SK-N-SH treated with all-trans-retinoic acid at 6 μM for 48 hours (cell line): ENCODE data around the gene SNRPF.
A peak's percentile ranks its signal among the peaks of the same experiment; 100 is the strongest.

Source experiments
- ATAC-seq: fragments of 200-7000 bp; cut with Tn5 transposase; 3 replicates; pipeline ENCODE4 v1.9.1; 2020; ENCODE audit warnings: mild to moderate bottlenecking, moderate library complexity
- BACH2 ChIP-seq: fragments of 250-450 bp; sonication (Bioruptor Pico); IDR thresholded peaks from 2 replicates; pipeline ENCODE4 v1.9.0; 2021; ENCODE audit warnings: mild to moderate bottlenecking, borderline replicate concordance
- CREB5 ChIP-seq: fragments of 250-450 bp; sonication (Bioruptor Pico); IDR thresholded peaks from 2 replicates; pipeline ENCODE4 v1.5.1; 2020; ENCODE audit warnings: low read depth, mild to moderate bottlenecking, moderate library complexity
- CSDC2 ChIP-seq: fragments of 250-450 bp; sonication (Bioruptor Pico); IDR thresholded peaks from 2 replicates; pipeline ENCODE4 v1.5.0; 2020; ENCODE audit warnings: mild to moderate bottlenecking, moderate library complexity
- CSRNP3 ChIP-seq: fragments of 250-450 bp; sonication (Bioruptor Pico); IDR thresholded peaks from 2 replicates; pipeline ENCODE4 v1.5.1; 2021; ENCODE audit warnings: mild to moderate bottlenecking, moderate library complexity
- ESRRG ChIP-seq: fragments of 250-450 bp; sonication (Bioruptor Pico); IDR thresholded peaks from 2 replicates; pipeline ENCODE4 v1.6.1; 2021; ENCODE audit warnings: mild to moderate bottlenecking
- GLIS3 ChIP-seq: fragments of 250-450 bp; sonication (Bioruptor Pico); IDR thresholded peaks from 2 replicates; pipeline ENCODE4 v1.5.0; 2020; ENCODE audit warnings: mild to moderate bottlenecking, moderate library complexity
- ISL1 ChIP-seq: fragments of 250-450 bp; sonication (Bioruptor Pico); IDR thresholded peaks from 2 replicates; pipeline ENCODE4 v2.1.2; 2022; ENCODE audit warnings: mild to moderate bottlenecking, moderate library complexity
- OSR1 ChIP-seq: fragments of 250-450 bp; sonication (Bioruptor Pico); IDR thresholded peaks from 2 replicates; pipeline ENCODE4 v1.8.0; 2022; ENCODE audit warnings: moderate library complexity, mild to moderate bottlenecking, inconsistent platforms
- PATZ1 ChIP-seq: fragments of 250-450 bp; sonication (Bioruptor Pico); IDR thresholded peaks from 2 replicates; pipeline ENCODE4 v1.8.0; 2020; ENCODE audit warnings: mild to moderate bottlenecking, moderate library complexity, borderline replicate concordance
- POU6F1 ChIP-seq: fragments of 250-450 bp; sonication (Bioruptor Pico); IDR thresholded peaks from 2 replicates; pipeline ENCODE4 v1.8.0; 2021; ENCODE audit warnings: low read depth, mild to moderate bottlenecking, moderate library complexity, borderline replicate concordance
- PPARA ChIP-seq: fragments of 250-450 bp; sonication (Bioruptor Pico); IDR thresholded peaks from 2 replicates; pipeline ENCODE4 v1.5.0; 2020; ENCODE audit warnings: mild to moderate bottlenecking, borderline replicate concordance
- RARB ChIP-seq: fragments of 250-450 bp; sonication (Bioruptor Pico); IDR thresholded peaks from 2 replicates; pipeline ENCODE4 v1.8.0; 2021; ENCODE audit warnings: mild to moderate bottlenecking, moderate library complexity
- SNAI2 ChIP-seq: fragments of 250-450 bp; sonication (Bioruptor Pico); IDR thresholded peaks from 2 replicates; pipeline ENCODE4 v1.5.0; 2020; ENCODE audit warnings: mild to moderate bottlenecking, moderate library complexity
- TCF4 ChIP-seq: fragments of 250-450 bp; sonication (Bioruptor Pico); IDR thresholded peaks from 2 replicates; pipeline ENCODE4 v1.8.0; 2021; ENCODE audit warnings: mild to moderate bottlenecking, moderate library complexity, borderline replicate concordance
- TOX ChIP-seq: fragments of 250-450 bp; sonication (Bioruptor Pico); IDR thresholded peaks from 2 replicates; pipeline ENCODE4 v1.8.0; 2021; ENCODE audit warnings: mild to moderate bottlenecking, moderate library complexity, borderline replicate concordance
- TSHZ2 ChIP-seq: fragments of 250-450 bp; sonication (Bioruptor Pico); IDR thresholded peaks from 2 replicates; pipeline ENCODE4 v1.5.0; 2020; ENCODE audit warnings: mild to moderate bottlenecking, moderate library complexity
- ZC3H10 ChIP-seq: fragments of 250-450 bp; sonication (Bioruptor Pico); IDR thresholded peaks from 2 replicates; pipeline ENCODE4 v1.5.1; 2021; ENCODE audit warnings: mild to moderate bottlenecking, moderate library complexity
- ZFP3 ChIP-seq: fragments of 250-450 bp; sonication (Bioruptor Pico); IDR thresholded peaks from 2 replicates; pipeline ENCODE4 v1.5.0; 2020; ENCODE audit warnings: mild to moderate bottlenecking, moderate library complexity
- ZFP30 ChIP-seq: fragments of 450-650 bp; formaldehyde crosslinking; IDR thresholded peaks from 2 replicates; pipeline ENCODE4 v1.5.0; 2022; ENCODE audit warnings: mild to moderate bottlenecking, moderate library complexity
- ZNF565 ChIP-seq: fragments of 450-650 bp; formaldehyde crosslinking; conservative IDR thresholded peaks from 2 replicates; pipeline ENCODE4 v1.5.0; 2020; ENCODE audit warnings: low read depth, mild to moderate bottlenecking, moderate library complexity
- ZNF8 ChIP-seq: fragments of 450-650 bp; formaldehyde crosslinking; IDR thresholded peaks from 2 replicates; pipeline ENCODE4 v1.5.0; 2020; ENCODE audit warnings: mild to moderate bottlenecking, moderate library complexity

The SNRPF gene

GRCh38 chr12:95877622-95878021, 18.9 kb downstream of the SNRPF start:
- ATAC-seq = no peak
- TF ChIP-seq RARB = no peak
- TF ChIP-seq ISL1 (CRISPR knock-in tag) = no peak
- no peak for TF ChIP-seq PPARA

GRCh38 chr12:95880895-95881294, 22.1 kb downstream of the SNRPF start:
- ATAC-seq = no peak
- TF ChIP-seq BACH2 (CRISPR knock-in tag) = no peak
- no peak for TF ChIP-seq POU6F1 (CRISPR knock-in tag)
- no peak for TF ChIP-seq CREB5 (CRISPR knock-in tag)
- no peak for TF ChIP-seq ZNF8 (CRISPR knock-in tag)
- no peak for TF ChIP-seq SNAI2 (CRISPR knock-in tag)
- TF ChIP-seq PATZ1 (CRISPR knock-in tag) = no peak
- TF ChIP-seq TCF4 (CRISPR knock-in tag) = no peak
- TF ChIP-seq ISL1 (CRISPR knock-in tag) = no peak
- TF ChIP-seq ZC3H10 = no peak
- no peak for TF ChIP-seq ZNF565 (CRISPR knock-in tag)
- no peak for TF ChIP-seq PPARA
- no peak for TF ChIP-seq TOX (CRISPR knock-in tag)
- TF ChIP-seq, all 23 proteins: peak for 0

- TF ChIP-seq ISL1 (CRISPR knock-in tag) (peak; percentile 33; the same call in 1 of the 2 replicates), TCF4 (CRISPR knock-in tag) (no peak), TSHZ2 (CRISPR knock-in tag) (no peak), CSRNP3 (CRISPR knock-in tag) (no peak), ZFP30 (CRISPR knock-in tag) (no peak), ESRRG (CRISPR knock-in tag) (no peak), CSDC2 (CRISPR knock-in tag) (no peak), ZFP3 (CRISPR knock-in tag) (no peak), TOX (CRISPR knock-in tag) (no peak)
- ATAC-seq = no peak
Measured at GRCh38 chr12:95881331-95881955, 22.7 kb downstream of the SNRPF start.

GRCh38 chr12:95882080-95882479, 23.3 kb downstream of the SNRPF start:
- no peak for ATAC-seq
- no peak for TF ChIP-seq PPARA
- no peak for TF ChIP-seq TCF4 (CRISPR knock-in tag)
- no peak for TF ChIP-seq TSHZ2 (CRISPR knock-in tag)
- no peak for TF ChIP-seq OSR1 (CRISPR knock-in tag)
- no peak for TF ChIP-seq CREB5 (CRISPR knock-in tag)
- no peak for TF ChIP-seq GLIS3
